Esophagus muscularis mucosa (tissue), 3 donors: ENCODE data around the gene GTF2F2.

Source experiments
- EP300 ChIP-seq: sonication (generic); formaldehyde crosslinking; IDR thresholded peaks from one replicate; pipeline ENCODE4 v1.6.1; 2017; ENCODE audit warnings: antibody characterized with exemption
- POLR2A ChIP-seq: fragments of 450-650 bp; IDR thresholded peaks from one replicate; pipeline ENCODE4 v1.6.1; 2017; ENCODE audit warnings: antibody characterized with exemption, moderate library complexity, mild to moderate bottlenecking, low read depth
- POLR2AphosphoS5 ChIP-seq, 2 donors: sonication (generic); formaldehyde crosslinking; IDR thresholded peaks; one replicate each; pipeline ENCODE4 v1.6.1; 2017; ENCODE audit warnings: antibody characterized with exemption in 2 of 2

DNA sequence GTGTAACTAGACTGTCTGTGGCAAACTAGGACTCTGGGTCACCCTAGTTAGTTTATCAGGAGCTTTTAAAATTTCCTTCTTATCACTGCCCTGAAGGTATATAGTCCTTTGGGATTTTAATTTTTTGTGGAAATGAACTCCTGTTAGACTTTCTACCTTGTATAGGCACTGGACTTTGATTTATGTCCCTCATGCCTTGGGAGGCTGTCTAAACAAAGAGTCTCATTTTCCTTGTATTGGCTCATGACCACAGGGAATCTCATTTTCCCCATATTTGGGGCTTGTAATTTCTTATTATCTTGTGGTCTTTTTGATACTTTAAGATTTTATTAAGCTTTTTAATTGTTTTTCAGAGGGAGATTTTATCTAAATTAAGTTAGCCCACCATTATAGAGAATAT lies 59.1 kb downstream of the GTF2F2 start:
- TF ChIP-seq POLR2AphosphoS5 (IDR thresholded peaks at IDR 0.05) (no peak), EP300 (no peak), POLR2A (no peak)
